CD4-positive, alpha-beta T cell (primary cell): ENCODE data around the gene CHD3. TPM values are rescaled to one million over a fixed set of nuclear protein-coding genes. Genes with fewer than 3 reads are reported as not detected.

Source experiments
- ATAC-seq: fragments of 200-7000 bp; cut with Tn5 transposase; one replicate; pipeline ENCODE4 v1.10.0; 2022; ENCODE audit warnings: mild to moderate bottlenecking; ENCODE audit not compliant: poor library complexity
- CTCF ChIA-PET: fragments of 350-600 bp; sonication (Branson Sonifier 250); formaldehyde crosslinking; loops from one replicate; lab custom pipeline; 2021; ENCODE audit warnings: antibody characterized with exemption, inconsistent platforms; lab: Charles Lee
- POLR2A ChIA-PET: fragments of 350-600 bp; sonication (Branson Sonifier 250); formaldehyde crosslinking; loops from one replicate; lab custom pipeline; 2021; ENCODE audit warnings: antibody characterized with exemption, inconsistent platforms; lab: Charles Lee
- DNase-seq, 14 experiments: peaks; one replicate each; pipeline ENCODE4 v3.0.0-alpha.2; 2013 to 2020; ENCODE audit warnings: mixed read lengths in 2 of 14
- H3K27ac ChIP-seq, 2 donors: one replicate each; pipeline versions ENCODE4 v1.5.1 to v1.7.0; 2013; ENCODE audit warnings: low read length in 2 of 2, low read depth in 1 of 2, mild to moderate bottlenecking in 1 of 2
- H3K27me3 ChIP-seq, 2 experiments: 1 replicate in 1 of 2; 2 replicates in 1 of 2; pipeline versions ENCODE4 v1.6.1 to v1.7.0; 2013; ENCODE audit warnings: low read length in 2 of 2, control low read depth in 1 of 2, mild to moderate bottlenecking in 1 of 2, moderate library complexity in 1 of 2; ENCODE audit not compliant: insufficient read depth in 2 of 2, control insufficient read depth in 1 of 2
- H3K36me3 ChIP-seq: one replicate; pipeline ENCODE4 v1.6.1; 2013; ENCODE audit warnings: low read length, control low read depth; ENCODE audit not compliant: insufficient read depth
- H3K4me1 ChIP-seq: one replicate; pipeline ENCODE4 v1.6.1; 2013; ENCODE audit warnings: low read length, control low read depth; ENCODE audit not compliant: insufficient read depth
- H3K4me3 ChIP-seq: one replicate; pipeline ENCODE4 v1.5.1; 2013; ENCODE audit warnings: mild to moderate bottlenecking, low read length, moderate library complexity
- H3K9me3 ChIP-seq, 2 experiments: 1 replicate in 1 of 2; 2 replicates in 1 of 2; pipeline versions ENCODE4 v1.6.1 to v1.7.0; 2013; ENCODE audit warnings: low read length in 2 of 2, mild to moderate bottlenecking in 2 of 2, control low read depth in 1 of 2, moderate library complexity in 1 of 2; ENCODE audit not compliant: control insufficient read depth in 1 of 2, insufficient read depth in 1 of 2
- H3K27ac Mint-ChIP-seq: one replicate; pipeline ENCODE4 v1.8.0; 2020; ENCODE audit warnings: mixed read lengths
- H3K27me3 Mint-ChIP-seq: one replicate; pipeline ENCODE4 v1.8.0; 2021; ENCODE audit warnings: mixed read lengths
- H3K36me3 Mint-ChIP-seq: one replicate; pipeline ENCODE4 v1.8.0; 2021; ENCODE audit warnings: low read depth, mixed read lengths
- H3K4me1 Mint-ChIP-seq: one replicate; pipeline ENCODE4 v1.8.0; 2021; ENCODE audit warnings: low read depth, mixed read lengths
- H3K4me3 Mint-ChIP-seq: one replicate; pipeline ENCODE4 v1.8.0; 2020; ENCODE audit warnings: mild to moderate bottlenecking, mixed read lengths
- H3K9me3 Mint-ChIP-seq: one replicate; pipeline ENCODE4 v1.8.0; 2020; ENCODE audit warnings: mixed read lengths
- intact Hi-C, 2 experiments: fragments of 100-400 bp; cut with DNase I in 1 of 2; cut with micrococcal nuclease in 1 of 2; formaldehyde crosslinking; loops; one replicate each; pipeline versions ENCODE4 v1.15.1 to v1.9.0; 2023 to 2025; cut with DNase I, micrococcal nuclease
- total RNA-seq, 174 experiments: library from RNA in 2 of 174; stranded (reverse) in 2 of 174; gene quantifications; one replicate each; pipeline ENCODE4 v1.2.3 and lab custom pipeline; 2021 to 2026
- TF ChIP-seq, protein P1 (sequence below): fragments of 200-600 bp; IDR thresholded peaks from one replicate; pipeline ENCODE4 v1.8.0; 2022; ENCODE audit warnings: antibody characterized with exemption, mild to moderate bottlenecking

The CHD3 gene
- total RNA-seq, 2 experiments from 2014 or later = 263 to 297 TPM

DNA sequence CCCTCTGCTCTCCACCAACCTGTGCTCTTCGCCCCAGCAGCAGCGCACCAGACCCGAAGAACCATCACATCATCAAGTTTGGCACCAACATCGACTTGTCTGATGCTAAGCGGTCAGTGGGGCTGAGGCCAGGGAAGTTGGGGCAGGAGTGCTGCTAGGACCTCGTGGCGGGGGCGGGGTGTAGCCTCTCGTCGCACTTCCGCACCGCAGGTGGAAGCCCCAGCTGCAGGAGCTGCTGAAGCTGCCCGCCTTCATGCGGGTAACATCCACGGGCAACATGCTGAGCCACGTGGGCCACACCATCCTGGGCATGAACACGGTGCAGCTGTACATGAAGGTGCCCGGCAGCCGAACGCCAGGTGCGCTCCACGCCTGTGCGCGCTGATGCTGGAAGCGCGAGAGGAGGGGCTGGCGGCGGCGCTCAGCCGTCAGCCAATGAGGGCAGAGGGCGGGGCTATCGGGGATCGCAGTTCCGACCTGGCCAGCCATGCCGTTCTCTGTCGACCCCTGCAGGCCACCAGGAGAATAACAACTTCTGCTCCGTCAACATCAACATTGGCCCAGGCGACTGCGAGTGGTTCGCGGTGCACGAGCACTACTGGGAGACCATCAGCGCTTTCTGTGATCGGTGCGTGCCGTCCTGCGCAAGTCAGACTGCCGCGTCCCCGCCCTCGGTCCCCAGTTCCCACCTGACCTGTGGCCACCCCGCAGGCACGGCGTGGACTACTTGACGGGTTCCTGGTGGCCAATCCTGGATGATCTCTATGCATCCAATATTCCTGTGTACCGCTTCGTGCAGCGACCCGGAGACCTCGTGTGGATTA is 36.9 kb upstream of the CHD3 start:
- H3K4me3 ChIP-seq = peak overlapping the region; percentile 54
- H3K9me3 ChIP-seq = no peaks in the 10 kb centered on the region
- peaks cover 38% of the 10 kb centered on the region for H3K4me1 ChIP-seq
- CTCF ChIA-PET = interaction anchor here (0.6 to 1.5 kb wide), 13 partner anchors 9 to 138 kb away, joined by 3 to 28 read pairs (median 4); no protein-coding TSS in a partner anchor
- peak overlapping the region; percentile 95 for H3K27ac Mint-ChIP-seq
- ATAC-seq = peak; percentile 82
- H3K36me3 ChIP-seq = peaks cover 49% of the 10 kb centered on the region
- no peaks in the 10 kb centered on the region for H3K27me3 ChIP-seq
- intact Hi-C loops = loop anchor here (1.0 to 10.0 kb wide), 7 partner anchors 9 to 817 kb away; partner anchors contain the start of genes KDM6B (in 2 of the 2), NEURL4 (in 1 of the 2) and SLC16A13 (in 1 of the 2)
- peak; percentile 93 to 99 (median 94) for DNase-seq
- peak overlapping the region; percentile 57 to 59 for H3K27ac ChIP-seq
- POLR2A ChIA-PET = interaction anchor here (0.9 to 4.7 kb wide), 6 partner anchors 10 to 108 kb away, joined by 3 to 33 read pairs (median 4); partner anchors contain the start of genes KDM6B and RNF227
- H3K36me3 Mint-ChIP-seq = peaks cover 65% of the 10 kb centered on the region
- H3K4me1 Mint-ChIP-seq = peaks cover 14% of the 10 kb centered on the region
- no peaks in the 10 kb centered on the region for H3K27me3 Mint-ChIP-seq
- no peaks in the 10 kb centered on the region for H3K9me3 Mint-ChIP-seq
- H3K4me3 Mint-ChIP-seq = peak overlapping the region; percentile 84
- TF ChIP-seq, protein P1, sequence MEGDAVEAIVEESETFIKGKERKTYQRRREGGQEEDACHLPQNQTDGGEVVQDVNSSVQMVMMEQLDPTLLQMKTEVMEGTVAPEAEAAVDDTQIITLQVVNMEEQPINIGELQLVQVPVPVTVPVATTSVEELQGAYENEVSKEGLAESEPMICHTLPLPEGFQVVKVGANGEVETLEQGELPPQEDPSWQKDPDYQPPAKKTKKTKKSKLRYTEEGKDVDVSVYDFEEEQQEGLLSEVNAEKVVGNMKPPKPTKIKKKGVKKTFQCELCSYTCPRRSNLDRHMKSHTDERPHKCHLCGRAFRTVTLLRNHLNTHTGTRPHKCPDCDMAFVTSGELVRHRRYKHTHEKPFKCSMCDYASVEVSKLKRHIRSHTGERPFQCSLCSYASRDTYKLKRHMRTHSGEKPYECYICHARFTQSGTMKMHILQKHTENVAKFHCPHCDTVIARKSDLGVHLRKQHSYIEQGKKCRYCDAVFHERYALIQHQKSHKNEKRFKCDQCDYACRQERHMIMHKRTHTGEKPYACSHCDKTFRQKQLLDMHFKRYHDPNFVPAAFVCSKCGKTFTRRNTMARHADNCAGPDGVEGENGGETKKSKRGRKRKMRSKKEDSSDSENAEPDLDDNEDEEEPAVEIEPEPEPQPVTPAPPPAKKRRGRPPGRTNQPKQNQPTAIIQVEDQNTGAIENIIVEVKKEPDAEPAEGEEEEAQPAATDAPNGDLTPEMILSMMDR = peak; percentile 97

DNA sequence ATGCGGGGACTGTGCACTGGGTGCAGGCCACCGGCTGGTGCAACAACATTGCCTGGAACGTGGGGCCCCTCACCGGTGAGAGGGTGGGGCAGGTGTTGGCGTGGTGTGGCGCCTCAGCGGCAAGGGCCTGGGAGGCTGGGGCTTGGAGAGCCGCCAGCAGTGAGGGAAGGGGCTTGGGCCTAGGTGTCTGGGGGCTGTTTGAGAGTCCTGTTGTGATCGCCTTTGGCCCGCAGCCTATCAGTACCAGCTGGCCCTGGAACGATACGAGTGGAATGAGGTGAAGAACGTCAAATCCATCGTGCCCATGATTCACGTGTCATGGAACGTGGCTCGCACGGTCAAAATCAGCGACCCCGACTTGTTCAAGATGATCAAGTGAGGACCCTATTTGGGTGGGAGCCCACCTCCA is 36.3 kb upstream of the CHD3 start:
- peaks cover 43% of the 10 kb centered on the region for H3K36me3 ChIP-seq
- H3K27ac ChIP-seq = peak overlapping the region in 1 of 2 donors; percentile 57
- H3K9me3 Mint-ChIP-seq = no peaks in the 10 kb centered on the region
- POLR2A ChIA-PET = interaction anchor here (1.1 to 4.7 kb wide), 3 partner anchors 10 to 17 kb away, joined by 3 to 33 read pairs (median 6); no protein-coding TSS in a partner anchor
- peak overlapping the region; percentile 95 for H3K27ac Mint-ChIP-seq
- no peak for ATAC-seq
- TF ChIP-seq, protein P1 = no peak
- peak overlapping the region; percentile 84 for H3K4me3 Mint-ChIP-seq
- no peak overlapping the region for H3K4me3 ChIP-seq
- H3K27me3 ChIP-seq = no peaks in the 10 kb centered on the region
- H3K9me3 ChIP-seq = no peaks in the 10 kb centered on the region
- intact Hi-C loops = loop anchor here in 1 of 2 experiments (1.0 to 10.0 kb wide), 3 partner anchors 109 to 817 kb away; partner anchors contain the start of genes NEURL4 and SLC16A13
- peaks cover 14% of the 10 kb centered on the region for H3K4me1 Mint-ChIP-seq
- peaks cover 42% of the 10 kb centered on the region for H3K4me1 ChIP-seq
- peaks cover 59% of the 10 kb centered on the region for H3K36me3 Mint-ChIP-seq
- no peaks in the 10 kb centered on the region for H3K27me3 Mint-ChIP-seq
- CTCF ChIA-PET = interaction anchor here (1.0 to 1.5 kb wide), 4 partner anchors 19 to 138 kb away, joined by 3 to 4 read pairs (median 4); no protein-coding TSS in a partner anchor
- DNase-seq = peak in 2 of 14 experiments; percentile 14 to 36

DNA sequence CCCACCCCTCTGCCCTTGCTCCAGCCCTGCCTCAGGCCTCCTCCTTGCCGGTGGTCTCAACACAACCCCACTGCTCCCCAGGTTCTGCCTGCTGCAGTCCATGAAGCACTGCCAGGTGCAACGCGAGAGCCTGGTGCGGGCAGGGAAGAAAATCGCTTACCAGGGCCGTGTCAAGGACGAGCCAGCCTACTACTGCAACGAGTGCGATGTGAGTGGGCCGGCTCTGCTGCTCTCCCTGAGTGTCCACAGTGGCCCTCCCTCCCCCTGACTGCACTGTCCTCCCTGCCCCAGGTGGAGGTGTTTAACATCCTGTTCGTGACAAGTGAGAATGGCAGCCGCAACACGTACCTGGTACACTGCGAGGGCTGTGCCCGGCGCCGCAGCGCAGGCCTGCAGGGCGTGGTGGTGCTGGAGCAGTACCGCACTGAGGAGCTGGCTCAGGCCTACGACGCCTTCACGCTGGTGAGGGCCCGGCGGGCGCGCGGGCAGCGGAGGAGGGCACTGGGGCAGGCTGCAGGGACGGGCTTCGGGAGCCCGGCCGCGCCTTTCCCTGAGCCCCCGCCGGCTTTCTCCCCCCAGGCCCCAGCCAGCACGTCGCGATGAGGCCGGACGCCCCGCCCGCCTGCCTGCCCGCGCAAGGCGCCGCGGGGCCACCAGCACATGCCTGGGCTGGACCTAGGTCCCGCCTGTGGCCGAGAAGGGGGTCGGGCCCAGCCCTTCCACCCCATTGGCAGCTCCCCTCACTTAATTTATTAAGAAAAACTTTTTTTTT is 35.5 kb upstream of the CHD3 start:
- no peak for ATAC-seq
- TF ChIP-seq, protein P1 = no peak
- Histone ChIP-seq H3K4me3 (no peak overlapping the region), H3K9me3 (no peaks in the 10 kb centered on the region), H3K27ac (no peak overlapping the region), H3K27me3 (no peaks in the 10 kb centered on the region), H3K36me3 (peaks cover 37% of the 10 kb centered on the region), H3K4me1 (peaks cover 47% of the 10 kb centered on the region)
- CTCF ChIA-PET = no interaction called here
- intact Hi-C loops = loop anchor here in 1 of 2 experiments (1.0 to 10.0 kb wide), 3 partner anchors 110 to 818 kb away; partner anchors contain the start of genes NEURL4 and SLC16A13
- Mint-ChIP-seq H3K9me3 (no peaks in the 10 kb centered on the region), H3K36me3 (peaks cover 56% of the 10 kb centered on the region), H3K27me3 (no peaks in the 10 kb centered on the region), H3K27ac (peak overlapping the region; percentile 95), H3K4me1 (peaks cover 14% of the 10 kb centered on the region), H3K4me3 (no peak overlapping the region)
- peak in 2 of 14 experiments; percentile 31 to 61 for DNase-seq
- POLR2A ChIA-PET = interaction anchor here (0.6 to 4.7 kb wide), 3 partner anchors 18 to 49 kb away, joined by 3 to 33 read pairs (median 3); no protein-coding TSS in a partner anchor
